GM18526 (cell line): ENCODE measurements around the gene RELL2.

Experiments used
- POLR2A ChIP-seq: IDR thresholded peaks from 3 replicates; pipeline ENCODE4 v1.6.1; 2011; ENCODE audit not compliant: insufficient read length; ENCODE audit errors: extremely low read depth

The RELL2 gene

DNA sequence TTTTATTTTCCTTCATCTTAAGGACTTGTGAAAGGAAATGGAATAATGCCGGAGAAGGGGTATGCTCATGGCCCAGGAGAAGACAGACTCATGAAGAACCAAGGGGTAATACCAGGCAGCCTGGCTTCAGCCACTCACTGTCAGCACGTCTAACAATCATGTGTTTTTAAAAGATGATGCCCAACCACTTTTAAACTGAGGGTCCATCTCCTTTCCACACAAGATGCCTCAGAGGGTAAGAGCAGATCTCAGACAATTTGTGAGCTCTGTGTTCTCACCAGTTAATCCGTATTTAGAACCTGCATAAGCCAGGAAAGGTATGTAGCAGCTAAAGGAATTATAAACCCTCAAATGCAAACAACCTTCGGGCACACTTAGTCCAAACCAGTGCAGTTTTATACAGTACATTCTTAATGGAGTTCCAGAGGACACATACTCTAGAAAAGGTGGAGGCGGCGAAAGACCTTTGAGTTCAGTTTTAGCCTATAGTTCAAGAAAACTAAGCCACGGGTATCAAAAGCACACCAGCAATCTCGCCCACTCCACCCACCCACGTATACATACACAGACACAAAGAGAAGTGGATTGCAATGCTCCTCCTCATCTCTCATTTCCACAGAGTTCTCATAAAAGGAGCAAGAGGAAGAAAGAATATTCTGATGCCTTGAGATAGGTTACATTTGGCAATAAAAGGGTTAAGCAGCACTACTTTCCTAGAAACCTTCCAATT is 20.6 kb upstream of the RELL2 start:
- no peak for TF ChIP-seq POLR2A

DNA sequence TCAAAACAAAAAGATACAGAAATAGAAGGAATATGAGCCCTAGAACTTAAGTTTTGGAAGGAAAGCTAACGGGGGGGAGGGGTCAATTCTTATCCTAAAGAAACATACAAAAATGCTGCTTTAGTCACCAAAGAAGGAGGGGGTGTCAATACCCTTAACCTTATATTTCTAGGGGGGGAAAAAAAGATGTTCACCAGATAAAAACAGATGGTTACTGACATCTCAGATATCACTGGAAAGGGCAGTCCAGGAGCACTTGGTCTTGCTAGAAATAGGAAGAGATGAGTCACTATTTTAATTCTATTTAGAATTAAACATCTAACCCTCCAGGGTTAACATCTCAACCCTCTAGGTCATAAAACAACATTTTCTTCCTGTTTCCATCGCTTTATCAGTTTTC is 19.7 kb upstream of the RELL2 start:
- no peak for TF ChIP-seq POLR2A

DNA sequence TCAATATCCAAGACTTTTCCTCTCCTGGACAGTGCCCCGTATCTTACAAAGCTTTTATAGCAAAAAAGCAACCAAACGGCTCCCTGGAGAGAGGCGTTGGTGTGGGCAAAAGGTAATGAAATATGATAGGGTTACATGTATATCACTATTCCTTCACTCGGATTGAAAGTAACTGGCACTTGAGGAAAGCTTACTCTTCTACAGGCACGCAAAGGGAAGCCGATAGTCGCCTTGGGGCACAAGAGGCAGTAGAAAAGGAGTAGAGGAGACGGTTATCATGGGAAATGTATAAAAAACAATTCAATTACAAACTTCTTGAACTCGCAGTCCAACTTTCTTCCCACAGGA is 19.1 kb upstream of the RELL2 start:
- TF ChIP-seq POLR2A, result no peak

DNA sequence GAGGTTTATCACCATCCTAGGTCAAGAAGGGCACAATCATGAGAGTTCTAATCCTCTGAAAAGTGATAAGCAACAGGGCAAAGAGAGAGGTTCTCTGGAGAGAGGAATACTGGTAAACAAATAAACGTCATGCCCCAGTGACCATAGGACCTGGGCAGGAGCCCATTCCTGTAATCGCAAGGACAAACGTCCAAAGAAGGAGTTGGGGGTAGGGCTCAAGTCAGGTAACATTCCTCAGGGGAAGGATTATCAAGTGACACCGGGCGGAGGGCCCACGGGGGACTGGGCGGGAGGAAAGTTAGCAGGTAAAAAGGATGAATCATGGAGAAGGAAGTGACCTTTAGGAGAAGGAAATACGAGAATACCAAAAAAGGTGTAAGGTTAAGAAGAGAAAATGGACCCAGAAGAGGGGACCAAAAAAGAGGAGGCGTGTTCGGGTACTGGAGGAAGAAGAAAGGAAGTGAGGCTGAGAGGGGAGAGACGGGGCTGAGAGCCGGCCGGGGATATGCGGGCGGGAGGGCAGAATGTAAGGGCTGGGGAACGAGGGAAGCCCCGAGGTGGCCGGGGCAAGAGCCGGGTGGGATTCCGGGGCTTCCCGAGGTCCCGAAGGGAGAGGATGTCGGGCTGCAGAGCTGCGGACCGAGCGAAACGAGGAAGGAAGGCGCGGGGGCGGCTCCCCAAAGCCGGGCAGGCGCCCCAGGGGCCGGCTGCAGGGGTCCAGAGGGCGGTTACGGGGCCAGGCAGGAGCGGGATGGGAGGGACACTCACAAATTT is 18.6 kb upstream of the RELL2 start:
- no peak for TF ChIP-seq POLR2A

DNA sequence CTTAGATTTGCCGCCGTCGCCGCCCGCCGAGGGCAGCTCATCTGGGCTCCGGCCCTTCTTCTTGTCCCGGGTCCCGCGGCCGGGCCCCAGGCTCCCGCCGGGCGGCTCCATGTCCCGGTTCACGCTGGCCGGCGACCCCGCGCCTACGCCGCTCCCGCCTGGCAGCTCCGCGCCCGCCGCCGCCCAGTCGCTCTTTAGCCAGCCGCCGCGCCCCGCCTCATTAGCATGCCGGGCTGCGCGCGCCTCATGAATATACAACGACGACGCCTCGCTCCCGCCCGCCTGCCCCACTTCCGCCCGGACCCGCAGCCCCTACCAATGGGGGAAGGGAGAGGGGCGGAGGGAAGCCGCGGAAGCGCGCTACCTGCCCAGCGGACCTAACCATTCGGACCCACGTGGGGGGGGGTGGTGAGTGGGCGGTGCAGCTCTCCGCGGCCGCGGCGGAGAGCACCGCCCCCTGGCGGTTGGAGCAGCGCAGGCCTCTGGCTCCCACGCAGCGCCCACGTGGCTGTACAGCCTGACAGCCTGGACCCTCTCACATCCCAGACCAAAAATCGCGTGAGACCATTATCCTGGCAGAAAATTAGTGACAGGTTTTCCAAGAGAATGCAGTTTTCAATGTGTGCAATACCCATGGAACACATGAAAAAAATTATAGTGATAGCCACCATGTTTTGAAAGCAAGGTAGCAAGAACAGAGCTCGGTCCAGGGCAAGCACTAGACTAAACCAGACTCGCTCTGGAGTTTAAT is 17.8 kb upstream of the RELL2 start, which contains the start of gene DIAPH1:
Gene DIAPH1 (minus strand): TSS at position 197 of the 751 bp plus-strand sequence. CDS start 86 bp downstream, at position 111.
- TF ChIP-seq POLR2A, result peak; percentile 81

DNA sequence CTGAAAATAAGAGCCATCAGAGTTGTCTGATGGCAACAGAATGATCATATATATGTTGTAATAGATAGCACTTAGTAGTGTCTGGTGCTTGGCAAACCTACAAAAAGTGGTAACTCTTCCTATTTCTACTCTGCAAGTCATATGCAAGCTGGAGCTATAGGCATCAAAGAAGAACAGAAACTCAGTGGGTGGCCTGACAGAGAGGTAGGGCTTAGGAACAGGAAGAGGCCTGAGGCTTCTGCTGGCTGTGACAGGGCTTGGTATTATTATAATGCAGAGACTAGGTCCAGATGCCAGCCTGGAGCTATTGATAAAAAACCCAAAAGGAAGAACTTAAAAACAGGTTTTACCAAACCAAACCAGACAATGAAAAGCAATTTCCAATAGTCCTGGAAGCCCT is 13.6 kb upstream of the RELL2 start:
- TF ChIP-seq POLR2A, result no peak

DNA sequence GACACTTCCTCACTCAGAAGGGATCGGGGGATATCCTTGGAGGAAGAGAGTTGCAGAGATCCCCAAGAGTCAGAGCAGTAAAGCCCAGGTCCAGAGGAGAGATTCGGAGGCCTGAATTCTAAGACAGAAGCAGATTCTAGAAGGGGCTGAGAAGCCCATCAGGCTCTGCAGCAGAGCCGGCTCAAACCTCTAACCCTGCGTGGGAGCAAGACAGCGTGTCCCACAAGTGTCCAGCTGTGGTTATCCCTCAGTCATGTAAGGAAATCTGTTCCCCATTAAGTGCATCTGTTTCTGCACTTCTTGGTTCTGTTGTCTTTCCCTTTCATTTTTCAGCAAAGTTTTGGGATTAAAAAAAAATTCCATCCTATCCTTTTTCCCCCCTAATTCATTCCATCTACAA is 13.2 kb upstream of the RELL2 start:
- TF ChIP-seq POLR2A, result no peak

DNA sequence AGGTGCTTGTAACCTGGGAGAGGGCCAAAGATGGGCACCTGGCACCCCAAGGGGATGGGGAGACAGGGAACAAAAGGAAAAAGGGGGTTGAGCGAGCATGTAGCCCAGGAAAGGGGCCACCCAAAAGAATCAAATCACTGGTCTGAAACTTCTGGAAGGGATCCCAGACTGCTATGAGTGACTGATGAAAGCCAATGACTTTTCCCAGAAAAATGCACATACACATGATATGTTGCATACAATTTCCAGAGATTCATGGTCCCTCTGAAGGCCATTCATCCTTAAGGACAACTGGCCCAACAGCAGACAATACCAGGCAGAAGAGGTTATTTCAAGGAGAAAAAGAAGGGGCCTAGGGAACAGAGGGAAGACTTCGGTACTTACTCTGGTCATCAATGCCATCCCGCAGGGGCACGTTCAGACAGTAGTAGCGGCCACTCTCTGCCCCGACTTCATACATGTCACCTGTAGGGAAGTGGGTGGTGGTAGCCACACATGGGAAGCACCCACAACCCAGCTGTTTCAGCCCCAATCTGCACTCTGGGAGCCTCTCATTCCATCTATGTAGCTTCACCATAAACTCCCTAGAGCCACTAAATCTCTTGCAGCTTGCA is 8.5 kb upstream of the RELL2 start:
- no peak for TF ChIP-seq POLR2A

DNA sequence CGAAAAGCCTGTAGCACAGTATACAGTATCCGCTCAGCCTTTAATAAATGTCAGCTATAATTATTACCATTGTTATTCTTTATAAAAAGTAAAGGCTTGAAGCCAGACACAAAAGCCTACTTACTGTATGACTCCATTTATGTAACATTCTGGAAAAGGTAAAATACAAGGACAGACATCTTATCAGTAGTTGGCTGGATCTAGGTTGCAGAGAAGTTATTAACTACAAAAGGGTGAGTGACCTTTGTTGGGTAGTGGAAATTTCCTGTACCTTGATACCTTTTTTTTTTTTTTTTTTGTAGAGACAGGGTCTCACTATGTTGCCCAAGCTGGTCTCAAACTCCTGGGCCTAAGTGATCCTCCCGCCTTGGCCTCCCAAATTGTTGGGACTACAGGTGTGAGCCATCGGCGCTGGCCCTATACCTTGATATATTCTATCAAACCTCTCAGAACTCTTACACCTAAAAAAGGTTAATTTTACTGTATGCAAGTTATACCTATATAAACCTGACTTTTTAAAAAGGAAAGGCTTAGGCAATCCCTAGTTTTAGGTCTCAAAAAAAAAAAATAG is 6.1 kb upstream of the RELL2 start:
- TF ChIP-seq POLR2A, result no peak

DNA sequence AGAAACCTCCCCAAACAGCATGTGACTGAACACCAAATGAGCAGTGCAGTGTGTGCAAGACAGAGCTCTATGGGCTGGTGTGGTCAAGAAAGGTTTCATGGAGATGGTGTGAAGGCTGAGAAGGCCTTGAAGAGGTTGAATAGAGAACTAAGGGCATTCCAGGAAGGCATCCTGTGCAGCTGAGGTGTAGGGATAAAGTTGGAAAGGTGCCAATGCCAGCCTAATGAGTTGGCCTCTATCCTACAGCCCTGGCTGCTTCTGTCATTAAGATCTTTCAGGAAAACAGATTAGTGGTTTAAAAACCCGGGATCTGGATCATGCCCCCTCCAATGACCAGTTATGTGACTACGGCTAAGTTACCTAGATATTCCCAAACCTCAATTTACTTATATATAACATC is 4.1 kb upstream of the RELL2 start:
- no peak for TF ChIP-seq POLR2A

DNA sequence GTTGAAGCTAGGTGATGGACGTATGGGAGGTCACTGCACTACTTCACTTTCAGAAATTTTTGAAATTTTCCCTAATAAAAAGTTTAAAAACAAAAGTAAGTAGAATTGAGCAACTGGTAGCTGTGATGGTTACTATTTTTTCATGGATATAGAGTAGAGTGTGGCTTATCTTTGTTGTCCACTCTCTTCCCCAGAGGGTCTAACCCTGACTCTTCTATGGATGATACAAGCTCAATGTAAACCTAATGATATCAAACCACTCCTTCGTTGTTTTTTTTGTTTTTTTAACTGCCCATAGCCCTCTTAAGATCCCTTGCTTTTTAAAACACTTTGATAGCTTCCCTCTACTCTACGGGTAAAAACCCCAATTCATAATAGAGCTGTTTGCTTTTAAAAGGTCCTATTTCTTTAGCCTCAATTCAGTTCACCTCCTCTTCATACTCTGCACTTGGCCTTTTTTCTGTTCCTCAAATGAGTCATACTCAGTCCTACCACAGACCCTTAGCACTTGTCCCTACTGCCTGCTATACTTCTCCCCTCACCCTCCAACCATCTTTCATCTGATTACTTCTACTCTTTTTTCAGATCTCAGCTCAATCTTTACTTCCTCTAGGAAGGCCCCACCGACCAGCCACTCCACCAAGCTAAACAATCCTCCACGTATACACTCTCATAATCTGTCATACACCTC is 2.8 kb upstream of the RELL2 start:
- no peak for TF ChIP-seq POLR2A

DNA sequence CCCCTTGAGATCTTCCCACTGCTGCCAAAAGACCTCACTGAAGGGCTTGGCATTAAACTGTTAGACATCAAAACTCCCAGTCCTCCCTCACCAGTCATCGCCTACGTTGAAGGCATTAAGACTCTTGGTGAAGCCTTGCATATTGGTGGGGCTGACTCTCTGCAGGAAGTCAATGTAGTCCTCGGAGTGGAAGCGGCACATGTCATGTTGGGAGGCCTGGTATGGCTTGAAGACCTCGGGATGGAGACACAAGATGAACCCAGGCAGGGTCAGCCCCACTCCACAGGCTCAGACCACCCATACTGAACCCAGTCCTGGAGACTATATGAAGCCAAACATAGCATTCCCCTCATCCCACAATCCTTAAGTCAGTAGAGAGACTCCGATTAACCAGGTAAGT is 2.1 kb upstream of the RELL2 start:
- TF ChIP-seq POLR2A, result no peak

DNA sequence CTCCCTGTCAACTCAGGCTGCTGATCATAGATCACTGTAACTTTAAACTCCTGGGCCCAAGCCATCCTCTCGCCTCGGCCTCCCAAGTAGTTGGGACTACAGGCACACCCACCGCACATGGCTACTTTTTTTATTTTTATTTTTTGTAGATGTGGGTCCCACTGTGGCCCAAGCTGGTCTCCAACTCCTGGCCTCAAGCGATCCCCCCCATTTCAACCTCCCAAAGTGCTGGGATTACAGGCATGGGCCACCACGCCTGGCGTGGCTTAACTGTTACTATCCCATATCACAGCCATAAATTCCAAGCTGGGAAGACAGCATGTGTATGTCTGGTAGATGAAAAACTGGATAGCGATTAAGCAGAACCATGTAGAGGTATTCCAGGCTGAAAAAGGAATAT is 1.2 kb upstream of the RELL2 start:
- TF ChIP-seq POLR2A, result no peak

DNA sequence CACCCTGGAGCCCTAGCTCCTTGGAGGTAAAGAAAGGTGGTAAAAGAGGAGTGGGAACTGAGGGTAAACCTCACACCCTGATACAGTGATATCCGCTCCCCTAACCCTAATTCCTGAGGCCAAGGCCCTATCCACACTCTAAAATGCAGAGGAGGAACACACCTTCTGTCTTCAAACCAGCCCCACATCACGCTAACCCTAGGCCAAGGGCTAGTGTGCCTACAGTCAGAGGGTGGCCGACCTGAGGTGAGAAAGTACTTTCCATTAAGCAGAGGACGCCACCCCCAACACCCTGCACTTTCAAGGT is 738 bp upstream of the RELL2 start:
- TF ChIP-seq POLR2A, result no peak
